HCEC 1CT (cell line): Measurements from ENCODE around the gene NUP210.

ENCODE experiments used
- DNase-seq: peaks from one replicate; pipeline ENCODE4 v3.0.0-alpha.2; 2017

Gene NUP210

DNA sequence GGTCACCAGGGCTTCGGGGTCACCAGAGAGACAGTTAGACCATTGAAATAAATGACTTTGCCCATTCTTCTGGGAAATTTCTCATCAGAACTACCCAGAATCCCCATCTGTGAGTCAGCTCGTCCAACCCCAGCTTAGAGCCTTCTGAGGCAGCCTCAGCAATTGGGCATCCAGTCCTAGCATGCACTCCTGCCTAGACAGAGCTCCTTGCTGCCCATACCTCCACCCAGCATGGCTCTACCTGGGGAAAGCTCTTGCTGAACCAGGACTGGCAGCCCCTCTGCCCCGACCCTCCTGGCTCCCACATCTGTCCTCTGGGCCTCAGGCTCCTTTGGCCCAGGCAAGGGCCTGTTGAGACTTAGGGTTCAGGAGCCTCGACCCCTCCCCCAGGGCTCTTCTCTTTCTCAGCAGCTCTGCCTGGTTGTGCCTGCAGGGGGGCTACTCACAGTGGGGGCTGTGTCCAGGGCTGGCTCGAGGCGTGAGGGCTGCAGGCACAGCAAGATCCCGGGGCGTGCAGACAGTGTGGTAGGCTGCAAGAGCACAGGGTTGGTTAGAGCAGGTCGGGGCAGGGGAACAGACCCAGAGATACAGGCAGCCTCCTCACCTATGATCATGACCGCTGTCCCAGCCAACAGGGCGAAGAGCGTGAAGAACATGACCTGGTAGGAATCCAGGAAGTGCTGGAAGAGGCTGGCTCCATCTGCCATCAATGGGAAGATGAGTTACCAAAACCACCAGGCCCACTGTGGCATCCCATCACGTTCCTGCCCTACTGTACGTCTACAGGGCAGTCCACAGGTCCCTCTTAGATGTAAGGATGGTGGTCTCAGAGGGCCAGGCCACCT is 101.3 kb downstream of the NUP210 start:
- DNase-seq, result no peak

DNA sequence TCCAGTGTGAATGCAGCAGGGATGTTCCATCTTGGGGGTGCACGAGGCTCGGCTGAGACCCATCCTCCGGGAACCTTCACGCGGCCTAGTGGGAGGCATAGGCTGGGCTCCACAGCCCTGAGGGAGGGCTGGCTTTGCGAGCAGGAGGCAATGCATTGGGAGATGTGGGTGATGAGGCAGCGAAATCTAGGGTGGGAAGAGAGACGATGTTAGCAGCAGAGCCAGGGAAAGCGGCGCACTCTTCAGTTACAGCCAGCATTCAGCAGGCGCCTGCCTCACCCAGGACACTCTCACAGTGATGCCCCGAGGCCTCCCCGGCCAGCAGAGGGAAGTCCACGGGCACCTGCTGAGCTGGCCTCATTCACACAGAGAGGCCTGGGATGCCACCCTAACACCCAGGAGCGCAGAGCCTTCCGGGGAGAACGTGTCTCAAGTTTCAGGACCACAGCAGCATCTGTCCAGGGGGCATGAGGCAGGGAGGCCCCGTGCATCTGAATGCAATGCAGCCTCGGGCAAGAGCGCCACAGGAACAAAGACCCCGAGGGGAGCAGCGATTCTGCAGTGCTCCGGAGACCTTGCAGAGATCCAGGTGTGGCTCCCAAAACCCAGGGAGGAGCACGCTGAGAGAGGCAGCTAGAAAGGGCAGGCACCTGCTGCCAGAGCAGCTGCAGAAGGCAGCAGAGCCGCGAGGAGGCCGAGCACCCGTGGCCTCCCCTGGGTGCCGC is 102.4 kb downstream of the NUP210 start:
- no peak for DNase-seq

DNA sequence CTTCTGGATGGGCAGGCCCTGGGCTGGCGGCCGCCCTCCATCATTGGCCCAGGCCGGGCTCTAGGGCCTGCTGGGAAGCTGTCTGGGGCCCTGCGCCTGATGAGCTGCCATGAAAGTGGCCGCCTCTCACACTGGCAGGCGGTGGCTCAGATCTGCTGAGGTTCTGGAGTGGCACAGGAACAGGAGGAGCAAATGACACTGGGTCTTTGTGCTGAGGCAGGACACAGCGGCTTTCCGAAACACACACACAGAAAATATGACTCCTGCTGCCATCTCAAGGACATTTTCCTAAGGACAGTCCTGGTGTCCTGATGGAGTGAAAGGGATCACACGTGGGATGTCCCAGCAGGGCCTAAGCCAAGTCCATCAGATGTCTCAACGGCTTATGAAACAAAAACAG is 103.5 kb downstream of the NUP210 start:
- no peak for DNase-seq

DNA sequence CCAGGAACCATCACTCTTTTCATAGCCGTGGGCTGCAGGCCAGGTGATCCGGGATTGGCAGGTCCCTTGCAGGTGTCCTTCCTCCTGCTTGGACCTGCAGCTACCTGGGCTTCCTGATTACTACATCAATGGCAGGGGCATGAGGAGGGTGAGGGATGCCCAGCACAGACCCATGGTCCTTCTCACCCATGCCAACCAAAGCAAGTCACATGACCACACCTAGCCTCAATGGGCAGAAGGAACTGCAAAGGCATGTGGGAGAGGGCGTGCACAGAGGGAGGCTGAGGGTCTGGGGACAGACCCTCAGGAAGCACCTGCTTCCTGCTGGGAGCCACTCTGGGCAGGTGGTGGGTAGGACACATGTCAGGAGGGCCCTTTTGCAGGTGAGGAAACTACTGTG is 105.2 kb downstream of the NUP210 start:
- DNase-seq, result no peak

DNA sequence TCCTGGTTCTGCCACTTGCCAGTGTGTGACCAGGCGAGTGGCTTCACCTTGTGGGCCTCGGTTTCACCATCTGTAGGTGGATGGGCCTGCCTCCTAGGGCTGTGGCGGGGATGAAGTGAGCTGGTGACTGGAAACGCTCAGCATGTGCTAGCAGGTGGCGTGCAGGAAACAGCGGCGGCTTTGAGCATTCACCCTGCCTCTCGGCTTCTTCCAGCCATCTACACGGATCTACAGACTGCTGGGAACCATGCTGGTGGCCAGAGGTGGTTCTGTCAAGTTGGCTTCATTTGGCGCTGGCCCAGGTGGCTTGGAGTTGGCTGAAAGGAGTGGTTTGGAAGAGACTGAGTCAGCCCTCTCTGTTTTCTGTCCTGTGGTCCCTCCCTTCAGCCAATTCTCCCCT is 106.3 kb downstream of the NUP210 start:
- no peak for DNase-seq

DNA sequence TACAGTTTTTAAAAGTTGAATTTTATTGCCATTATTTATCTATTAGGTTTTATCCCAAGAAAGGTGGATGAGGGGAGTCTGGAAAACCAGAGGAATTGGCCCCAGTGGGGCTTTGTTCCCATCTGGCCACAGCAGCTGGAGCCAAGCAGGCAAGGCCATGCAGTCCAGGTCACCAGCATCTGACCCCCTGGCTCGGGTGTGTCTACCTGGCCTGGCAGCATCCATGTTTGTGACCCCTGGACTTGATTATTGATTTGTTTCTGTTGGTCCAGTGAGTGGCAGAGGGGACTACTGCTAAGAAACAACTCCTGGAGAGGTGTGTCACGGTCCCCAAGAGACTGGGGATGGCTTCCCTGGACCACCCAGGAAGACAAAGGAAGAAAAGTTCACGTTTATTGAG is 111.1 kb downstream of the NUP210 start:
- DNase-seq, result no peak

DNA sequence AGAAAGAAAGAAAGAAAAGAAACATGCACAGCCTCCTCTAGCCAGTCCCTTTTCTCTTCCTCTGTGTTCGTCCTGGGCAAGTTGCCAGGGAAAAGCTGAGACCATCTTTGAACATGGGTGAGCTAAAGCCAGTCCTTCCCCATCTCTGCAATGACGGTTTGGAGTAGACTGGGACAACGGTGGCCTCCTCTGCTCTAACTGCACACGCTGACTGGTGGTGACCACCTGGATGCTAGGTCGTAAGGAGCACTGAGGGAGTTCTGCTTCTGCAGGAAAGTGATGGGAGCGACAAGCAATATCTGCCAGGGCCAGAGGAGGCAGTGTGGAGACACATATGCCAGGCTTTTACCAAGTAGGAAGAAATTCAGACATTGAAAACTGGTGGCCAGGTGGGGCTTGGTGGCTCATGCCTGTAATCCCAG is 111.7 kb downstream of the NUP210 start:
- no peak for DNase-seq

DNA sequence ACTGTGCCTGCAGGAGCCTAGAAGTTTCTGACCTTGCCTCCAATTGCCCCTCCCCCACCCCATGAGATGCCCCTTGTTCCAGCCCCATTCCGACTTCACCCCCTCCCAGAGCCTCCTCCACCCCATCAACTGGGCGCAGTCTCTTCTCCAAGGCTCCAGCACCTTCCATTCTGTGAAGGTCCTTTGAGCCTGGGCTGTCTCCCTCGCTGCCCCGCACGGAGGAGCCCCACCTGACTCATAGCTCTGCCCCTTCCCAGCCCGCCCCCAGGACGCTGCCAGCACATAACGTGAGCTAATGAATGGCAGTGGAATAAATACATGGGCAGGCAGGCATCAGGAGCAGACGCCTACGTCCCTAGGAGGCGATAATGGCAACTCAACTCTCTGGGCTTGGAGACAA is 113.1 kb downstream of the NUP210 start:
- DNase-seq, result no peak

DNA sequence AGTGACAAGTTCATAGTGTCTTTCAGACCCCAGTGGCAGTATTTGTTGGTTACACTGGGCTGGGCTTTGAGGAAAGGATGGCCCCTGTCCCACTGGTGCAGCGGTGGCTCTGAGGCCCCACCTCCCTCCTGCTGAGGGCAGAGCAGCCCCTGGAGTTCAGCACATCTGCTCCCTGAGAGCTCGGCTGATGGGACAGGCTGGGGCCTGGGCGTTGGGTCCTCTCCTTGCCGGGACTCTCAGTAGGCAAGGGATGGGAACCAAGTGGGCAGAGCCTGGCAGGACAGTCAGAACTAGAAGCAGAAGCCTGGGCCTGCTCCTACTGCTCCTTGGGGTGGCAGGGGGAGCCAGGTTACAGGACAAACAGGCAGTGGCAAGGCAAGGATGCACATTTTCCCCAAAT is 114.5 kb downstream of the NUP210 start:
- DNase-seq, result no peak

DNA sequence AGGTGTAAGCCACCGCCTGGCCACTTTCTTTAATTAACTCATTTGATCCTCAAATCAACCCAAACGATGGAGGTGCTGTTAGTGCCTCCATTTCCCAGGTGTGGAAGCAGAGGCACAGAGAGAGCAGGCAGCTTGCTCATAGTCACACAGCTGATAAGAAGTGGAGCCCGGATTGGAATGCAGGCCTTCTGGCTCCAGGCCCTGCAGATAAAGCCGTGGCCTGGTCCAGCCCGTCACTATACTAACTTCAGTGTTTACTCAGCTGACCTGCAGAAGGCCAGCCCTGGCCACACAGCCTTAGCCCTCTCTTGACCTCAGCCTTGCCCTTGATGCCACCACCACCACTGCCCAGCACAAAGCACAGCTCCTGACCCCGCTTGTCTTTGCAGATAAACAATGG is 116.7 kb downstream of the NUP210 start:
- no peak for DNase-seq

DNA sequence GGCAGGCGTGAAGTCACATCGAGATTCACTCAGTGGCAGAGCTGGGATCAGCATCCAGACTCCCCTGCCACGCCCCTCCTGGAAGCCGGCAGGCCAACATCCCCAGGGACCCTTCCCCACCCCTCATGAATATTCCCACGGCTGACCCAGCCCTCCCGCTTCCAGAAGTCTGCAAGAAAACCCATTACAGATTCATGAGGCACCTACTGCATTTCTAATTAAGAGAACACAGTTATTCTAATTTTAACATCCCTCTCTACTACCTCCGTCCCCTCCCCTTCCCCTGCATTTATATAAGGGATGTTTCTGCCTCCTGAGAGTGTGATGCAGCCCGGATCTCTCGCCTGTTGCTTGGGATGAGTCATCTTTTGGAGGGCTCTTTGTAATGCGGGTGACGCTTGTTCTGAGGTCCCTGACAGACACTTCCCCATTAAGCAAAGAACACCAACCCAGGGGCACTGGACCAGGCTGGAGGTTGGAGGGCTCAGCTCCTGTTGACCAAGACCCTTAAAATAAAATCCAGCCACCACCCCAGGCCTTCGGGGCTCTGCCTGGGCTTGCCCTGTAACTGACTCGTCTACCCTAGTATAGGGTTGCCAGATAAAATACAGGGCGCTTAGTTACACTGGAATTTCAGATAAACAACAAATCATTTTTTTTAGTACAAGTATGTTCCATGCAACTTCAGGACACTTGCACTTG is 118.7 kb downstream of the NUP210 start:
- no peak for DNase-seq

DNA sequence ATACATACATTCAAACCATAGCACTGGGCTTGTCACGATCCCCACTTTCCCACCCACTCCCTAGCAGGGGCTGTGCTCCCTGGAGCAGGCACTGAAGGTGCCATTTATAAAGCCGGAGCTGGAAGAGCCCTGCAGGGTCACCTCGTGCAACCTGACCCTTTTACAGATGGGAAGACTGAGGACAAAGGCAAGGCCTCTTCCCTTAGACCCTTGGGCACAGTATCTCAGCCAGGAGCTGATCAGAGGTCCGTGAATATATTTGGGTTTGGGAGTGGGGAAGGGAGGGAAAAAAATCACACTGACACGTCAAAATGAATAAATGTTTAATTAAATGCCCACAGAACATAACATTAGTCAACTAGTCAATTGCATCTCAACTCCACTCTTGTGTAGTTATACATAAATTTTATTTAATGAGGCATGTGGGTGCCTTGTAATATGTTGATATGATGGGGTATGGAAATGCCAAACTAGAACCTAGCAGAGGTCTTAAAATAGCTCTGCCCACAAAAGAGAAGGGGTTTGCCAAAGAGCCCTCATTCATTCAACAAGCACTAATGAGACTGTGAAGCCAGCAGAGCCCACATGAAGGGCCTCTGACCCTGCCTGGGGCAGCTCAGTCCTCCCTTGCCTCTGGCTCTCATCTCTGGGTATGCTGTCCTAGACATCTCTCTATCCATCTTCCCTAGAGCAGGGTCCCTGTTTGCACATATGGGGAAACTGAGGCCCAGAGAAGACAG is 119.4 kb downstream of the NUP210 start:
- DNase-seq, result no peak

DNA sequence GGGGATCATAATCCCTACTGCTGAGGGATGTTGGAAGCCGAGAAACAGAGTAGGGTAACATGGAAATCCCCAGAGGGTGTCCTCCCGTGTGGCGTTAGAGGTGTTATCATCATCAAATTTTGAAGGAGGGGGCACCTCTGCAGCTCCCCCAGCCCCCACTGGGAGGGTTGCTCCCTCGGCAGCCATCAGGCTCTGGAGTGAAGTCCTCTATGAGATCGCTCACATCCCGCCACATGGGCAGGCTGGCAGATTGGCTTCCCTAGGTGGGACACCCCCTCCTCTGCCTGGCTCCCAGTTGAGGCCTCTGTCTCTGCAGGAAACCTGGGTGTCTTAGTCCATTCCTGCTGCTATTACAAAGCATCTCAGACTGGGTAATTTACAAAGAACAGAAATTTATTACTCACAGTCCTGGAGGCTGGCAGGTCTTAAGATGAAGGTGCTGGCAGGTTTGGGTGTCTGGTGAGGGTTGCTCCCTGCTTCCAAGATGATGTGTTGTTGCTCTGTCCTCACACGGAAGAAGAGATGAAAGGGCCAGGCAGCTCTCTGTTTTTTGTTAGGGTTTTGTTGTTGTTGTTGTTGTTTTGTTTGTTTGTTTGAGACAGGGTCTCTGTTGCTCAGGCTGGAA is 120.5 kb downstream of the NUP210 start:
- DNase-seq, result no peak

DNA sequence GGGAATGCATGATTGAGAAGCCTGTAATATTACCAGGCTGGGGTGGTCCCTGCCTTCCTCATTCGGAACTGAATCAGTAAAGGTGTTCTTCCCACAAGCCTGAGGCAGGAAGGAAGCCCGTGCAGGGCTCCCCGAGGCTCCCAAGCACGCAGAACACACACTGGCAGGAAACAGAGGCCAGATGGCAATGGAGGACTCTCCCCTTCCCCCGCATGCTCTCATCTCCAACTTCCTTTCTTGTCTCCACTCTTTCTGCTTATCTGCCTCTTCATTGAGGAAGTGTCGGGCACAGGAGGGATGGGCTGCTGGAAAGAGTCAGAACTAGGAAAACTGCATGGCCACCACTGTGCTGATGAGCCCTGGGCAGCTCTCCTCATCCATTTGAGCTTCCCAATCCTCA is 123.5 kb downstream of the NUP210 start:
- no peak for DNase-seq

DNA sequence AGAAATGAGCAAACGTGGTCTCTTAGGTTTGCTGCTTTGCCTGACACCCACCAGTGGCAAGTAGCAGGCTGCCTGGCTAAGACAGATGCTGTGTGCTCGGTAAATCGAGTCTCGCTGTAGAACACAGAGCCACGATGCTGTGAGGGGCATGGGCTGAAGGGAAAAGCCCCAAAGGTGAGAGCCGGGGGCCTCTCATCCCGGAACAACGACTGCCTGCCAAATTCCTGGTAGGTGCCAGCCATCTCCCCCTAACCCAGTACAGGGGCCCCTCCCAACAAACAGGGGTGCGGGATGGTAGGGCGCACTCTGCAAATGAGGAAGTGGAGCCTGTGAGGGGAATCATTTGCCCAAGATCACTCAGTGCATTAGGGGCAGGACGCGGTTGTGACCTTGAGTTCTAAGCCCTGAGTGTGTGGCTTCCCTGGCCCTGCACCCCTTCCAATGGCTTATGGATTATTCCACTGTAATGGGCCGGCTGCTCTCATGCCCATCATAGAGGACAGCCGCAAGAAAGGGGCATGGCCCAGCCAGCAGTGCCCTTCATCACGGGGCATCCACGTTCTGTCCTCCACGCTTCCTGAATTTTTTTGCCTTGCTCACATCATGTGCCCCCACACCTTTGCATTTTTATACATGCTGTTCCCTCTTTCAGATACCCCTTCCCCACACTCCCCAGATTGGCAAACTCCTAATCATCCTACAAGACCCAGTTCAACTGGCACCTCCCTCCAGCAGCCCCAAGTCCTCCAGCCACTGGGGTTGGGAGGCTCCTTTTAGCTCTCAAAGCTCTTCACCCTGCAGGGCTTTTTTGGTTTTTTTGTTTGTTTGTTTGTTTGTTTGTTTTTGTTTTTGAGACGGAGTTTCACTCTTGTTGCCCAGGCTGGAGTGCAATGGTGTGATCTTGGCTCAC is 125.4 kb downstream of the NUP210 start:
- DNase-seq, result no peak

DNA sequence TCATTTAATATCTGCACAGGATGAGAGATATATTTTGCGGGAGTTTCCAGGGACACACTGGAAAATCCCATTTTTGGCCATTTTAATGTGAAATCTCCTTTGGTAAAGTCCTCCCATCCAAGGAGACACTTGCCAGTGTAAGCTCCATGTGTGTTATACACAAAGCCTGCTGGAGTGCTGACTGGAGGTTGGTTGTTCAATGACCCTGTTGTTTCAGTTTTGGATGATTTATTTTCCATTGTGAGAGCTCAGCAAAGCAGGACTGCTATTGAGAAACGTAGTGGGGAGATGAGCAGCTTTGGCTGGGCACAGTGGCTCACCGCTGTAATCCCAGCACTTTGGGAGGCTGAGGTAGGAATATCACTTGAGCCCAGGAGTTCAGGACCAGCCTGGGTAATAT is 127.7 kb downstream of the NUP210 start:
- no peak for DNase-seq

DNA sequence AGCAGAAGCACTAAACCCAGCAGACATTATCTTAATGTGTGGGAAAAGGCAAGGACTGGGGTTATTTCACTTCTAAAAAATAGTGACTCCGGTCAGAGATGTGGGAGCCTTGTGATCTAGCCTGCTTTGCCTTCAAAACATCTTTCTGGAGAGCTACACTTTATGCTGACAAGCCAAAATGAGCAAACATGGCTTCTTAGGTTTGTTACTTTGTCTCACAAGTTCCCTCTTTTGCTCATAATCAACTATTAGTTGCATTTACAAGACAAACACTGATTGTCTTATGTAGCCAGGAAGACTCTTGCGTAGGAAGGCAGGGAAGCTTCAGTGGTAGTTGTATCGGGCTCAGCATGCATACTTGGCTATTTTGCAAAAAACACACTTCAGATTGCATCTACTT is 129.2 kb downstream of the NUP210 start:
- DNase-seq, result no peak

DNA sequence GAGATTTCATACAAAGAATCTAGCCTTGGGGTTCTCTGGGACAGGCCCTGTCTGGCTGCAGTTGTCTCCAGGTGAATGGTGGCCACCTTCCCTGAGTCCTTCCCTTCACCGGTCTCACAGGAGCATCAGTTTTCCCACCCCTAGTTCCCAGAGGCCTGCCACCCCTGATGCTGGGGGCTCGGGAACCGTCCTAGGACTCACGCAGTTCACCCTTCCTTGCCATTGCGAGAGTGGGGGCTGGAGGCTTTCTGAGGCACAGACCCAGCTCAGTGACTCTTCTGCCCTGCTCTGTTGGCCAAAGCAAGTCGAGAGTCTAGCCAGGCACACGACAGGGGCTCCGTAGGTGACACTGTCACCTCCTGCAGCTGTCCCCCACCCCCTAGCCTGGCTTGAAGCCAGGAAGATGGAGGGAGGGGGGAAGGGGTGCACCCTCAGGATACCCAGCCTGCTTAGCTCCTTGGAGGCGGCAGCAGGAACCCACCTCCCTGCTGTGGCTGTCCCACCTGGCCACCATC is 130.3 kb downstream of the NUP210 start:
- DNase-seq, result no peak

DNA sequence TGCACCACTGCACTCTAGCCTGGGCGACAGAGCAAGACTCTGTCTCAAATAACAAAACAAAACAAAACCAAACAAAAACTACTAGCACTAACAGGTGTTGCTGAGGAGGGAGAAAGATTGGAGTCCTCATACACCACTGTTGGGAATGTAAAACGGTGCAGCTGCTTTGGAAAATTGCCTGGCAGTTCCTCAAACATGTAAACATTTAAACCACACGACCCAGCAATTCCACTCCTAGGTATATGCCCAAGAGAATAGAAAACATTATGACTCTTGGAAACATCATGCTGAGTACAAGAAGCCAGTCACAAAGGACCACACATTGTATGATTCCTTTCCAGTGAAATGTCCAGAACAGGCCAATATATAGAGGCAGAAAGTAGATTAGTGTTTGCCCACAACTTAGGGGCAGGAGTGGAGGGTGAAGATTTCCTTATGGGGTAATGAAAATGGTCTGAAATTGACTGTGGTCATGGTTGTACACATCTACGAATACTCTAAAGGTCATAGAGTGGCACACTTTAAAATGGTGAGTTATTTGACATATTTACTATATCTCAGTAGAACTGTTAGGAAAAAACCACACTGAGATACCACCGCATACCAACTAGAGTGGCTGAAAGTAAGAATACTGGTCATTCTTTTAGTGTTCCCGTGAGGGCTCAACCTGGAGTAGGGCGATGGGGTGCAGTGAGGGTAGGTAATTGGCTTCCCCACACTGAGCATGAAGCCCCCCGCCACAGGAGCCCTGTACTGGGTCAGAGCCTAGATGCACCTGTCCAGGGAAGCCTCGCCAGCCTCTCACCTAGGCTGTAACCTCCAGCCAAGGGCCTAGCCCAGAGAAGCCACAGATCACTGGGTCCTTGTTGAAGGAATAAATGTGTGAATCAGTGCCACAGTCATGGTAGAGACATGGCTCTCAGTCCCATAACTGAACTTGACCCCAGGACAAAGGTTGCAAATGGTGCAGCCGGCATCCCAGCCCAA is 131.1 kb downstream of the NUP210 start:
- no peak for DNase-seq

DNA sequence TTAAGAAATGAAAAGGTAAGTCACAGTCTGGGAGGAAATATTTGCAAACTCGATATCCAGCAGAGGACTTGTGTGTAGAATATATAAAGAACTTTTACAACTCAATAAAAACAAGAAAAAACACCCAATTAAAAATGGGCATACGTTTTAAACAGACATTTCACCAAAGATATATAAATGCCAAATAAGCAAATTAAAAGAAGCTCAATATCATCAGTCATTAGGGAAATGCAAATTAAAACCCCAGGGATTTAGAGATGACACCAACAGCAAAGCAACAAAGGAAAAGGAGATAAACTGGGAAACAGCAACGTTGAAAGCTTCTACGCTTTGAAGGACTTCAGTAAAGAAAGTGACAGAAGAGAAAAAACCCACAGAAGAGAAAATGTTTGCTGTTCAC is 132.3 kb downstream of the NUP210 start:
- no peak for DNase-seq
